OCI-LY3 (cell line): ENCODE data around the gene COL4A1.

ENCODE experiments used
- H2AFZ ChIP-seq: fragments of 200-600, 300-600 bp; shearing (Covaris generic); 2 replicates; pipeline ENCODE4 v1.6.0; 2014; ENCODE audit warnings: antibody characterized with exemption, low read depth, low read length
- H3K27ac ChIP-seq: fragments of 200-600, 300-600 bp; sonication (generic); 2 replicates; pipeline ENCODE4 v1.5.1; 2014; ENCODE audit warnings: mild to moderate bottlenecking, low read length, moderate library complexity, mixed read lengths
- H3K27me3 ChIP-seq: fragments of 200-600, 300-600 bp; sonication (generic); 2 replicates; pipeline ENCODE4 v1.6.1; 2014; ENCODE audit warnings: low read depth, low read length, mixed read lengths
- H3K36me3 ChIP-seq: fragments of 200-600, 300-600 bp; sonication (generic); replicated peaks from 2 replicates; pipeline ENCODE3; 2014; ENCODE audit warnings: low read depth, low read length, mixed read lengths
- H3K4me1 ChIP-seq: fragments of 300-600, 200-600 bp; sonication (generic); 2 replicates; pipeline ENCODE4 v1.6.1; 2014; ENCODE audit warnings: low read length, mixed read lengths
- H3K4me2 ChIP-seq: fragments of 200-600, 300-600 bp; sonication (generic); 2 replicates; pipeline ENCODE4 v1.6.1; 2014; ENCODE audit warnings: low read length, mixed read lengths
- H3K4me3 ChIP-seq: fragments of 300-600, 200-600 bp; sonication (generic); 2 replicates; pipeline ENCODE4 v1.5.1; 2014; ENCODE audit warnings: antibody characterized with exemption, mild to moderate bottlenecking, low read length, moderate library complexity
- H3K79me2 ChIP-seq: fragments of 300-600, 200-600 bp; shearing (Covaris generic); 2 replicates; pipeline ENCODE4 v1.6.1; 2014; ENCODE audit warnings: mild to moderate bottlenecking, low read length, mixed read lengths
- H3K9ac ChIP-seq: fragments of 300-600, 200-600 bp; shearing (Covaris generic); 2 replicates; pipeline ENCODE4 v1.6.0; 2014; ENCODE audit warnings: mild to moderate bottlenecking, low read length, moderate library complexity
- H3K9me3 ChIP-seq: fragments of 200-600, 300-600 bp; shearing (Covaris generic); 2 replicates; pipeline ENCODE4 v1.6.1; 2014; ENCODE audit warnings: low read length, mixed read lengths; ENCODE audit not compliant: insufficient read depth
- H4K20me1 ChIP-seq: fragments of 200-600, 300-600 bp; sonication (generic); 2 replicates; pipeline ENCODE4 v1.6.1; 2016; ENCODE audit warnings: low read length, mixed read lengths; ENCODE audit not compliant: insufficient read depth
- CTCF ChIP-seq: fragments of 200-600, 300-600 bp; sonication (generic); IDR thresholded peaks from 2 replicates; pipeline ENCODE4 v1.5.1; 2014; ENCODE audit warnings: antibody characterized with exemption, low read length, low read depth
- EZH2phosphoT487 ChIP-seq: fragments of 200-600 bp; shearing (Covaris generic); IDR thresholded peaks from 2 replicates; pipeline ENCODE4 v1.6.1; 2018; ENCODE audit warnings: antibody characterized with exemption, mixed run types, low read depth

Gene COL4A1

GRCh38 chr13:110110783-110111182 lies 196.2 kb downstream of the COL4A1 start:
- no peaks in the 10 kb centered on the region for H3K79me2 ChIP-seq
- no peaks in the 10 kb centered on the region for H3K9me3 ChIP-seq
- no peaks in the 10 kb centered on the region for H4K20me1 ChIP-seq
- 0 out of 2 replicates have a peak, but pooled peaks cover 4% of the 10 kb centered on the region for H3K27me3 ChIP-seq
- H3K36me3 ChIP-seq, result no peaks in the 10 kb centered on the region
- no peak overlapping the region for H3K4me2 ChIP-seq
- no peak overlapping the region for H2AFZ ChIP-seq
- H3K4me3 ChIP-seq, result no peak overlapping the region
- no peaks in the 10 kb centered on the region for H3K4me1 ChIP-seq
- TF ChIP-seq CTCF, result no peak
- H3K9ac ChIP-seq, result no peak overlapping the region
- no peak overlapping the region for H3K27ac ChIP-seq

GRCh38 chr13:110109910-110110309 lies 197.0 kb downstream of the COL4A1 start:
- H3K4me2 ChIP-seq, result no peak overlapping the region
- no peak overlapping the region for H3K27ac ChIP-seq
- H3K36me3 ChIP-seq, result no peaks in the 10 kb centered on the region
- no peak overlapping the region for H3K4me3 ChIP-seq
- H3K9me3 ChIP-seq, result no peaks in the 10 kb centered on the region
- no peaks in the 10 kb centered on the region for H4K20me1 ChIP-seq
- no peak for TF ChIP-seq EZH2phosphoT487
- H3K27me3 ChIP-seq, result 0 out of 2 replicates have a peak, but pooled peaks cover 4% of the 10 kb centered on the region
- H3K4me1 ChIP-seq, result no peaks in the 10 kb centered on the region
- no peaks in the 10 kb centered on the region for H3K79me2 ChIP-seq
- no peak overlapping the region for H2AFZ ChIP-seq
- no peak overlapping the region for H3K9ac ChIP-seq

GRCh38 chr13:110109140-110109783 lies 197.7 kb downstream of the COL4A1 start:
- no peak for TF ChIP-seq CTCF
- no peak for TF ChIP-seq EZH2phosphoT487
- H3K27ac ChIP-seq, result no peak overlapping the region
- H3K79me2 ChIP-seq, result no peaks in the 10 kb centered on the region
- H3K4me3 ChIP-seq, result no peak overlapping the region
- no peaks in the 10 kb centered on the region for H3K4me1 ChIP-seq
- H3K9ac ChIP-seq, result no peak overlapping the region
- no peak overlapping the region for H2AFZ ChIP-seq
- H4K20me1 ChIP-seq, result no peaks in the 10 kb centered on the region
- H3K27me3 ChIP-seq, result 0 out of 2 replicates have a peak, but pooled peaks cover 3% of the 10 kb centered on the region
- no peaks in the 10 kb centered on the region for H3K9me3 ChIP-seq
- no peaks in the 10 kb centered on the region for H3K36me3 ChIP-seq
- no peak overlapping the region for H3K4me2 ChIP-seq

- H3K36me3 ChIP-seq, result no peaks in the 10 kb centered on the region
- no peak overlapping the region for H2AFZ ChIP-seq
- no peak overlapping the region for H3K4me3 ChIP-seq
- no peaks in the 10 kb centered on the region for H3K79me2 ChIP-seq
- no peaks in the 10 kb centered on the region for H3K27me3 ChIP-seq
- H3K4me1 ChIP-seq, result no peaks in the 10 kb centered on the region
- H3K27ac ChIP-seq, result no peak overlapping the region
- TF ChIP-seq EZH2phosphoT487, result no peak
- peak; percentile 58 for TF ChIP-seq CTCF
- H3K9ac ChIP-seq, result no peak overlapping the region
- H3K9me3 ChIP-seq, result no peaks in the 10 kb centered on the region
- H4K20me1 ChIP-seq, result no peaks in the 10 kb centered on the region
- H3K4me2 ChIP-seq, result no peak overlapping the region
These were observed 198.4 kb downstream of the COL4A1 start for GRCh38 chr13:110108348-110109139.
